NB4 (cell line): ENCODE measurements around the gene DIO3.

Experiments
- CTCF ChIP-seq: IDR thresholded peaks from one replicate; pipeline ENCODE4 v1.5.1; 2012; ENCODE audit warnings: low read depth, low read length
- POLR2A ChIP-seq: IDR thresholded peaks from 2 replicates; pipeline ENCODE4 v1.6.1; 2011; ENCODE audit warnings: mild to moderate bottlenecking; ENCODE audit not compliant: insufficient read length; ENCODE audit errors: extremely low read depth
- TF ChIP-seq, protein P1 (sequence below): IDR thresholded peaks from 2 replicates; pipeline ENCODE4 v1.6.1; 2011; ENCODE audit warnings: low read depth, low read length

DNA sequence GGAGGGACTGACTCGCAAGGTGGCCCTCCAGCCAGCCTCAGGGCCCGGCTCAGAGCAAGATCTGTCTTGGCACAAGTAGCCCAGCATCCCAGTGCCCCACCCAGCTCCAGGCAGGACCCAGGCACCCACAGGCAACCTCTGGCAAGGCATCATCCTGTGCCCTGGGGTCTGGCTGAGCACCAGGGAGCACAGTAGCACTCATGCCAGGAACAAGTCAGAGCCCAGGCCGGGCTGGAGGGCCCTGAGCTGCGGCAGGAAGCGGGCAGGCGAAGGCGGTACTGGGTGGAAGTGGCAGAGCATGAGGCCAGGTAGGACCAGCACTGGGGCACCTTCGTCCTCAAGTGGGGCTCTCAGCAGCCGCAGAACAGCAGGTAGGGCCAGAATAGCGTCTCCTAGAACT, 5.2 kb upstream of the DIO3 start:
- TF ChIP-seq CTCF: no peak
- no peak for TF ChIP-seq POLR2A
- TF ChIP-seq, protein P1, sequence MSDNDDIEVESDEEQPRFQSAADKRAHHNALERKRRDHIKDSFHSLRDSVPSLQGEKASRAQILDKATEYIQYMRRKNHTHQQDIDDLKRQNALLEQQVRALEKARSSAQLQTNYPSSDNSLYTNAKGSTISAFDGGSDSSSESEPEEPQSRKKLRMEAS: no peak
